ENCODE measurements around the gene LRG1.
"Not testable (repeated sequence)": the region's sequence is repeated elsewhere in the genome, so short reads cannot be mapped to it uniquely, and the experiment has no call there.

LRG1 gene

DNA sequence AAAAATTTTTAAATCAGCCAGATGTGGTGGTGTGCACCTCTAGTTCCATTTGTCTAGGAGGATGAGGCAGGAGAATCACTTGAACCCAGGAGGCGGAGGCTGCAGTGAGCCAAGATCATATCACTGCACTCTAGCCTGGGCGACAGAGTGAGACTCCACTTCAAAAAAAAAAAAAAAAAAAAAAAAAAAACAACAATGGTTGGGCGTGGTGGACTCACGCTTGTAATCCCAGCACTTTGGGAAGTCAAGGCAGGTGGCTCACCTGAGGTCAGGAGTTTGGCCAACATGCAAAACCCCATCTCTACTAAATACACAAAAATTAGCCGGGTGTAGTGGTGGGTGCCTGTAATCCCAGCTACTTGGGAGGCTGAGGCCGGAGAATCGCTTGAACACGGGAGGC is 12.5 kb downstream of the LRG1 start:
- DNase-seq (ENCODE audit: low read depth in 2 of 2): not testable (repeated sequence)

DNA sequence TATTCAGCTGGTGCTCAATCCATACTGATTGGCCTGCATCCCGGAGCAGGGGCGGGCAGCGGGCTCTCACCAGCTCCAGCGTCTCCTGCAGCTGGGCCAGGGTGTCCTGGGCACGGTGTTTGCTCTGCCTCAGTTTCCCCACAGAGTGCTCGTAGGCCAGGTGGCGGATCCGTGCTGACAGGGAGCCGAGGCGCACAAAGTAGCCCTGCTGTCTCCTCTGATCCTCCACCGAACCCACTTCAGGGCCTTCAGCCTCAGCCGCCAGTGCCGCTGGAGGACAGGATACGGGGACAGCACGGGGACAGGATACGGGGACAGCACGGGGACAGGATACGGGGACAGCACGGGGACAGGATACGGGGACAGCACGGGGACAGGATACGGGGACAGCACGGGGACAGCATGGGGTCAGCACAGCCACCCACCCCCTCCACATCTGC is 14.3 kb downstream of the LRG1 start:
- no peak for DNase-seq (ENCODE audit: low read depth in 2 of 2)

DNA sequence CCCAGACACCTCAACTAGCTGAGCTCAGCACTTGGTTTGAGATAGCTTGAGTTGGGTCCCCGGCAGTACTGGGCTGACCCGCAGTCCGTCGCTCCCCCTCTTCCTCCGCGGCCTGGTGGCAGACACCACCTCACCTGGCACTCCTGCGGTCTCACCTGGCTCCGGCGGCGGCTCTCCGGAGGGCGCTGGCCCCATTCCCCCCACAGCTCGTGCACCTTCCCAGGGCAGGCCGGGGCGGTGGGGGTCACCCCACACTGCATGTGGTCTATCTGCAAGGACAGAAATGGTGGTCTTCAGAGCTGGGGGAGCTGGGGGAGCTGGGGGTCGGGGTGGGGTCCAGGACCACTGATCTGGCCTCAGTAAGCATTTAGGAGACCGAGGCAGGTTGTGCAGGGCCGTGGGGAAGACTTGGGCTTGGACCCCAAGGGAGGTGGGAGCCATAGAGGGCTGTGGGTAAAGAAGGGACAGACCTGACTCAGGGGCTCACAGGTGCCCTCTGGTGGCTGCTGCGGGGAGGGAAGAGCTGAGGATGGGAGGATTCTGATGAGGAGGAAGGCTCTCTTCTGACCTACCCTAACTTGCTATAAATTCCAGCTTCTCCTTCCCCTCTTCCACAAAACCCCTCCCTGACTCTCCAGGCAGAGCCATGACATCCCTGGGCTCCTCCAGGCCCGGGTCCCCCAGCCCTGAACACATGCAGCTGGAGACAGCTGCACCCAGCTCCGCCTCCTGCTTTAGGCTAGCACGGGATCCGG is 14.9 kb downstream of the LRG1 start:
- peak; percentile 58 to 65 for DNase-seq (ENCODE audit: low read depth in 2 of 2)

DNA sequence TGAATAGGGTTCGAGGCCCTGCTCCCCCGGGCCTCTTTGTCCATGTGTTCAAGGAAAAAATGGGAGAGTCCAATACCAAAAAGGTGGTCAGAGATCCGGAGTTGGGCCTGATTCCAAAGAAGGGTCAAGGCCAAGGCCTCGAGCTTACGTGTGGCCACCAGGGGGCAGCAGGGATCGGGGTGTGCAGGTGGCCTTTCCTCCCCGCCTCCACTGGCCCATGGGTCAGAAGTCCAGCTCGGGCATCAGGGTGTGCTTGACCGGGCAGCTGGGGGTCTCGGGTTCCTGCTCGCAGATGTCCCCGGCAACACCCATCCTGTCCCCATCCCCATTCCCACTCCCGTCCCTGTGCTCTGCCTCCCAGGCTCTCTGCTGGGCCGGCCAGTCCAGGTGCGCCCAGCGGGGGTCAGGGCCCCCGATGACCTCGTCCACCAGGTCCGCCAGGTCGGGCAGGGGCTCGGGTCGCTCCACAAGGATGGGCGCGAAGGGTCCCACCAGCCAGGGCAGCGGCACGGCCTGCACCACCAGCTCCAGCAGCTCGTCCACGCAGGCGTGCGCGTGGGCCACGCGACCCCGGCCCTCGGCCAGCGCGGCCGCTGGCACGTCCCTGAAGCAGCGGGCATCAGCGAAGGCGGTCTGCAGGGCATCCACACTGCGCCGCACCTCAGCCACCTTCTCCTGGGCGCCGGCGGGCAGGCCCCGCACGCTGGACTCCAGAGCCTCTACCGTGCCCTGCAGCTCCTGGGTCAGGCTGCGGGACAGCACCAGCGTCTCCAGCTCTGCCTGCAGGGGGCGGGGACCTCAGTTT is 16.3 kb downstream of the LRG1 start:
- DNase-seq (ENCODE audit: low read depth in 2 of 2): peak; percentile 25 to 27

- DNase-seq (ENCODE audit: low read depth in 2 of 2): no peak
These were observed 17.4 kb downstream of the LRG1 start for GRCh38 chr19:4522291-4523002.

DNA sequence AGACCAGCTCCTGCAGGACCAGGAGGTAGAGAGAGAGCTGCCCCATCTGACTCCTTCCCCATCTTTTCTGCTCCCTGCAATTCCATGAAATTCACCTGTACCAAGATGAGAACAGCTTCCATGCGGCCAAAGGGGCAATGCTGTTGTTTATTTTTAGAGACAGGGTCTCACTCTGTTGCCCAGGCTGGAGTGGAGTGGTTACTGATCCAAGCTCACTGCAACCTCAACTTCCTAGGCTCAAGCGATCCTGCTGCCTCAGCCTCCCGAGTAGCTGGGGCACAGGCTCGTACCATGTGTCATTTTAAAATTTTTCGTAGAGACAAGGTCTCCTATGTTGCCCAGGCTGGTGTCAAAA is 18.0 kb downstream of the LRG1 start:
- DNase-seq (ENCODE audit: low read depth in 2 of 2): no peak

DNA sequence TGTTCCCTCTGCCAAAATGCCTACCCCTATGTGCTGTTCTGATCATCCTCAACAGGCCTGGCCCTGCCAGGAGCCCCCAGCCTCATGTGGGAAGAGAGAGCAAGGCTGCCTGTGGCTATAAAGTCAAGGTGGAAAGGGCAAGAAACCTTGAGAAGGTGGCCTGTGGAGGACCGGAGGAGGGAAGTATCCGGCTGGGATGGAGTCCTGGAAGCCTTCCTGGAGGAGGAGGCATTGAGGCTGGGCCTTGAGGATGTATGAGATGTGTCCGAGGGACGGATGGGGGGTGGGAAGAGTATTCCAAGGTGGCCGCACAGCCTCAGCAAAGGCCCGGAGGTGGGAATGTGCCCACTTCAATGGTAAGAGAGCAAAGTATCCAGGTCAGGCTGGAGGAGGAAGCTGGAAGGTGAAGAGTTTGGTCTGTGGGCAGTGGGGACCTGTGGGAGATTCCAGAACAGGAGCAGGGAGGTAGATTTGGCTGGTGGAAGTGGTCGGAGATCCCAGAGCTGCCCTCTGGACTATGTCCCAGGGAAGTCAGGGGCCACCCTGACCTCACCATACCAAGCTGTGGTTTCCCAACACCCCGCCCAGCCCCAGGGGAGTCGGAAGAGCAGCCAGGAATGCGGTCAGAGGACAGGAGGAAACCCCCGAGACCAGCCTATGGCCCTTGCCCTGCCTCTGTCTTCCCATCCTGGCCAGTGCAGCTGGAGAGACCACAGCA is 18.5 kb downstream of the LRG1 start:
- DNase-seq (ENCODE audit: low read depth in 2 of 2): no peak

DNA sequence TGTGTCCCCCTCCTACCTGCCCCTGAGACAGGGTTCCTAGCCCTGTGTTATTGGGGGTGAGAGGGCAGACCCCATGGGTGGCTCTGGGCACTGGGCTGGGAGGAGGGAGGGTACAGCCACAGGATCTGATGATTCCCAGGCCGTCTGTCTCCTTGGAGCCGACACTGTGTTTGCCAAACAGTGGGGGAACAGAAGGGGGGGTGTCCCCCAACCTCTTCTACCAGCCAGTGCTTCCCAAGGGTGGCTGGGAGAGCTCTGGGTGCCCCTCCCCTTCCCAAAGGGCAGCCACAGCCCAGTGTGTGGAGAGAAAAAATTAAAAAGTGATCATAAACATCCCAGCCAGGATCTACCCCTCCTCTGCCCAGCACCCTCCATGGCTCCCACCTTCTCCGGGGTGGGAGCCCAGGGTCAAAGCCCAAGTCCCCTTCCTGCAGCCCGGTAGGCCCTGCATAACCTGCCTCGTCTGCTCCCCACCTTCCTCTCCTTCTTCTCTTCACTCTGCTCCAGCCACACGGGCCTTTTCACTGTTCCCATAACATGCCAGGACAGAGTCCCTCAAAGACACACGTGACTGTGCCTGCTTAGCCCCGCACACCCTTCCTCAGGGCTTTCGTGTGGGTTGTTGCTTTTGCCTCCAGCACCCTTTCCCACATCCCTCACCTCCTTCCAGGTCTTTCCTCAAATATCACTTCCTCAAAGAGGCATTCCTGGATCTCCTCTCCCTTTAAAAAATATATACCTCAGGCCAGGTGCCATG is 20.1 kb downstream of the LRG1 start:
- DNase-seq (ENCODE audit: low read depth in 2 of 2): no peak

DNA sequence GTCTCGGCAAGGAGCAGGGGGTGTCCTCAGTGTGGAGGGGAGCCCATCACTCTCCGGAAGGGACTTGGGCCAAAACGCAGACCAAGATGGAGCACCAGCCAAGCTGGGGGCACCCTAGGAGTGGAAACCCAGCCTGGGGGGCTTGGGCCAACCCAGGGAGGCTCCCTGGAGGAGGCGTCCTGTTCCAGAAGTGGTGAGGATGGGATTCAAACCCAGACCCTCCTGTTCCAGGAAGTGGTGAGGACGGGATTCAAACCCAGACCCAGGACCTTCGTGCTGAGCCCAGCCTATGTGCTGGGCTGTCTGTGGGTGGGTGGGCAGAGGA is 20.7 kb downstream of the LRG1 start:
- no peak for DNase-seq (ENCODE audit: low read depth in 2 of 2)

- DNase-seq (ENCODE audit: low read depth in 2 of 2): no peak
These were observed 21.3 kb downstream of the LRG1 start, which contains the start of gene PLIN4 for GRCh38 chr19:4518345-4519171. Gene PLIN4 (minus strand): TSS chr19:4518486. CDS start chr19:4518272, 214 bp downstream.

- DNase-seq (ENCODE audit: low read depth in 2 of 2): no peak
These were observed 22.3 kb downstream of the LRG1 start for GRCh38 chr19:4517451-4518057.

DNA sequence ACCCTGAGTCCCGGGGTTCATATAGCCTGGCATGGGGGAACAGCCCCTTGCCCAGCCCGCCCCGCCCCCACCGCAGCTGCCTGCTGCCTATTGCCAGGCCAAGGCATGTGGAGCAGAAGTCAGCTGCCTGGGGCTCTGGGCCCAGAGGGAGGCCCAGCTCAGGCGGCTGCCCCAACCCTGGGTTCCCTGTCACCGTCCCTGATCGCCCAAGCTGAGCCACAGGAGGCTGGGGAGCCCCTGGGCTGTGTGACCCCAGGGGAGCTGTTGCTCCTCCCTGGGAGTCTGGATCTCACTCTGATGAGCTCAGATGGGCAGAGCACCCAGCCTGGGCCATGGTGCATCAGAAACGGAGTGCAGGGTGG is 22.9 kb downstream of the LRG1 start:
- no peak for DNase-seq (ENCODE audit: low read depth in 2 of 2)

- no peak for DNase-seq (ENCODE audit: low read depth in 2 of 2)
These were observed 23.5 kb downstream of the LRG1 start for GRCh38 chr19:4516199-4516938.

DNA sequence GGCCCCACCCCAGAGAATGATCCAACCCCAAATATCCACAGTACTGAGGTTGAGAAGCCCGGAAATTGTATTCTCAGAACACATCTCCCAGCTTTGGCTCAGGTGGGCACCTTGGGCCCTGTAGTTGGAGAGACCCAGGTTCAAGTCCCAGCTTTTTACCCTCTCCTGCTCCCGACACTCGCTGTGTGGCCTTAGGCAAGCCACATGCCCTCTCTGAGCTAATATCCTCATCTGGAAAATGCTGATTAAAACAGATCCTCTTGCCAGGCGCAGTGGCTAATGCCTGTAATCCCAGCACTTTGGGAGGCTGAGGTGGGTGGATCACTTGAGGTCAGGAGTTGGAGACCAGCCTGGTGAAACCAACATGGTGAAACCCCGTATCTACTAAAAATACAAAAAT is 24.1 kb downstream of the LRG1 start:
- no peak for DNase-seq (ENCODE audit: low read depth in 2 of 2)

DNA sequence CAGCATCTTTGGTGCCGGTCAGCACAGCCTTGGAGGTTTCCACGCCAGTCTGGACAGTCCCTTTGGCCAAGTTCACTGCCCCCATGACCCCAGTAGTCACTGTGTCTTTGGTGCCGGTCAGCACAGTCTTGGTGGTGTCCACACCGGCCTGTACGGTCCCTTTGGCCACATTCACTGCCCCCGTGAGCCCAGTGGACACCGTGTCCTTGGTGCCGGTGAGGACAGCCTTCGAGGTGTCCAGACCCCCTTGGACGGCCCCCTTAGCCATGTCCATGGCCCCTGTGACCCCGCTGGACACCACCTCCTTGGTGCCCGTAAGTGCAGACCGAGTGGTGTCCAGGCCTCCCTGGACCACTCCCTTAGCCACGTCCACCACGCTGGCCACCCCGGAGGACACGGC is 26.6 kb downstream of the LRG1 start:
- no peak for DNase-seq (ENCODE audit: low read depth in 2 of 2)

DNA sequence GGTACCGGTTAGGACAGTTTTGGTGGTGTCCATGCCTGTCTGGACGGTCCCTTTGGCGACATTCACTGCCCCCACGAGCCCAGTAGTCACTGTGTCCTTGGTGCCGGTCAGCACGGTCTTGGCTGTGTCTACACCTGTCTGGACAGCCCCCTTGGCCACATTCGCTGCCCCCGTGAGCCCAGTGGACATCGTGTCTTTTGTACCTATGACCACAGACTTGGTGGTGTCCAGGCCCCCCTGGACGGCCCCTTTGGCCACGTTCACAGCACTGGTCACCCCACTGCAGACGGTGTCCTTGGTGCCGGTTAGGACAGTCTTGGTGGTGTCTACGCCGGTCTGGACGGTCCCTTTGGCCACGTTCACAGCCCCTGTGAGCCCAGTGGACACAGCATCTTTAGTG is 27.8 kb downstream of the LRG1 start:
- no peak for DNase-seq (ENCODE audit: low read depth in 2 of 2)

- DNase-seq (ENCODE audit: low read depth in 2 of 2): no peak
These were observed 28.4 kb downstream of the LRG1 start for GRCh38 chr19:4511300-4512054.

DNA sequence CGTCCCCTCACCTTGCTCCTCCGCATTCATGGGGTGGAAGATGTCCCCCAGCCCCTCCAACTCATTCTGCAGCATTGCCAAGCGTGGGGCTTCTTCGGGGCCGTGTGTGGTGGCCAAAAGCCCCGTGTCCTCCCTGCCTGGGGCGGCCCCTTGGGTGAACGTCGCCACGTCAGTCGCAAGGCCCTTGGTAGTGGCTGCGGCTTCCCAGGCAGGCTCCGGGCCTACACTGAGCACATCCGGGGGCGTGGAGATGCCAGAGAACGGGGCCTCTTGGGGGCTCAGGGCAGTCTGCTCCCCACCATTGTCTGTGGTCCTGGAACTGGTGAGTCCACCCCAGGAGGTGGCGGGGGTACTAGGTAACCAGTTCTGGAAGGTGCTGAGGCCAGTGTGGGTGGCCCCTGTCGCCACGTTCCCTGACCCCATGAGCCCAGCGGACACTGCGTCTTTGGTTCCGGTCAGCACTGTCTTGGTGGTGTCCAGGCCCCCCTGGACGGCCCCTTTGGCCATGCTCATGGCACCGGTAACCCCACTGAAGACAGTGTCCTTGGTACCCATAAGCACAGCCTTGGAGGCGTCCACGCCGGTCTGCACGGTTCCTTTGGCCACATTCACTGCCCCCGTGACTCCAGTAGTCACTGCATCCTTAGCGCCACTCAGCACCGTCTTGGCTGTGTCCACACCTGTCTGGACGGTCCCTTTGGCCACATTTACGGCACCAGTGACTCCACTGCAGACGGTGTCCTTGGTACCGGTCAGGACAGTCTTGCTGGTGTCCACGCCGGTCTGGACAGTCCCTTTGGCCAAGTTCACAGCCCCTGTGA is 29.2 kb downstream of the LRG1 start:
- no peak for DNase-seq (ENCODE audit: low read depth in 2 of 2)

All from stimulated activated CD8-positive, alpha-beta memory T cell treated with anti-CD3 and anti-CD28 coated beads, Interleukin-2, amount 100 ng/mL, for 48 hours (primary cell).